Measurements from ENCODE around the gene ASCL2. TPM values are rescaled to one million over a fixed set of nuclear protein-coding genes. Genes with fewer than 3 reads are reported as not detected.

The ASCL2 gene
- total RNA-seq, 4 donors from 2014 or later, result 0.27 TPM; not detected in 3

DNA sequence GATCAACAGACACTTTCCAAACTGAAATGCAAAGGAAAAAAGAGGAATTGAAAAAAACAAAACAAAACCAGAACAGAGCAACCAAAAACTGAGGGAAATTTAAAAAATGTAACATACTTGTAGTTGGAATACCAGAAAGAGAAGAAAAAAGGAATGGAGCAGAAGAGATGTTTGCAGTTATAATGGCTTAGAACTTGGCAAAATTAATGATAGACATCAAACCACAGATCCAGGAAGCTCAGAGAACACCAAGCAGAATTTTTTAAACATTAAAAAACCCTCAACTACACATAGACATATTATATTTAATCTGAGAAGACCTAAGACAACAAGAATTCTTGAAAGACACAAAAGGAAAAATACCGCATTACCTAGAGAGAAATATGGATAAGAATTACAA, 46.1 kb downstream of the ASCL2 start:
- 100% methylated on average over 1 of the region's 1 CpG for WGBS, 2 donors (ENCODE audit: low coverage in 1 of 2)
- no peak overlapping the region for H3K27ac ChIP-seq
- H3K9me3 ChIP-seq, result peaks cover 0 to 17% (median 0%) of the 10 kb centered on the region in 3 donors
- ATAC-seq, result no peak
- H3K27me3 ChIP-seq, result peaks cover 34% of the 10 kb centered on the region
- no peaks in the 10 kb centered on the region for H3K4me1 ChIP-seq
- TF ChIP-seq EP300 (IDR thresholded peaks at IDR 0.05) (no peak), POLR2AphosphoS5 (IDR thresholded peaks at IDR 0.05) (no peak), POLR2A (IDR thresholded peaks at IDR 0.05) (no peak)
- TF ChIP-seq, protein P1, sequence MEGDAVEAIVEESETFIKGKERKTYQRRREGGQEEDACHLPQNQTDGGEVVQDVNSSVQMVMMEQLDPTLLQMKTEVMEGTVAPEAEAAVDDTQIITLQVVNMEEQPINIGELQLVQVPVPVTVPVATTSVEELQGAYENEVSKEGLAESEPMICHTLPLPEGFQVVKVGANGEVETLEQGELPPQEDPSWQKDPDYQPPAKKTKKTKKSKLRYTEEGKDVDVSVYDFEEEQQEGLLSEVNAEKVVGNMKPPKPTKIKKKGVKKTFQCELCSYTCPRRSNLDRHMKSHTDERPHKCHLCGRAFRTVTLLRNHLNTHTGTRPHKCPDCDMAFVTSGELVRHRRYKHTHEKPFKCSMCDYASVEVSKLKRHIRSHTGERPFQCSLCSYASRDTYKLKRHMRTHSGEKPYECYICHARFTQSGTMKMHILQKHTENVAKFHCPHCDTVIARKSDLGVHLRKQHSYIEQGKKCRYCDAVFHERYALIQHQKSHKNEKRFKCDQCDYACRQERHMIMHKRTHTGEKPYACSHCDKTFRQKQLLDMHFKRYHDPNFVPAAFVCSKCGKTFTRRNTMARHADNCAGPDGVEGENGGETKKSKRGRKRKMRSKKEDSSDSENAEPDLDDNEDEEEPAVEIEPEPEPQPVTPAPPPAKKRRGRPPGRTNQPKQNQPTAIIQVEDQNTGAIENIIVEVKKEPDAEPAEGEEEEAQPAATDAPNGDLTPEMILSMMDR (IDR thresholded peaks at IDR 0.05), result no peak
- no peaks in the 10 kb centered on the region for H3K36me3 ChIP-seq
- H3K4me3 ChIP-seq, result no peak overlapping the region

DNA sequence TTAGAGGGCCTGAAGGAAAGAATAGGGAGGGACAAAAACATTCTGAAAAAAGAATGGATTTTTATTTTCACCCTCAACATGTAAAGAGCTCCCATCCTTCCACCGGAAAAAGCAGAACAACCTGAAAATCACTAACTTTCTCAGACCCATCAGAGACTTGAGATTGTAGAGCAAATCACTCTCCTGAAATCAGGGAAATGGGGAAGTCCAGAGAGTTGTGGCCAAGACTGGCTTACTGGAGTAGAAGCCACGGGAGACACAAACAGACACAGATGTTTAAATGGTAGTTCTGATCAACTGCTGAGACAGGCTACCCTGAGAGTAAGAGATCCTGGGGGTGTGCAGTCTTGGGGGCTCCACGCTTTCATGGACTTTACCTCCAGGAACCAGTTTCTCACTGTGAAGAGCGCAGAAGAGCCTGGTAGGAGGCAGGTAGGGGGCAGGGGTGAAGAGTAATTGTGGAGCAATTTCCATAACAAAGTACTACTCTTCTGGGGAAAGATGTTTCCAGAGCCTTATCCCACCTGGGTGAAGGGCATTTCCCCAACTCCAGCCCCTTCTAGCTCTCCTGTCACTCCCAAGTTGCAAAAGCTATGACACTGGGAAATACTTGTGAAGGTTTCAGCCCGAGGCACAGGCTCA, 47.1 kb downstream of the ASCL2 start:
- Histone ChIP-seq H3K9me3 (peaks cover 0 to 13% (median 0%) of the 10 kb centered on the region in 3 donors), H3K27me3 (peaks cover 29% of the 10 kb centered on the region), H3K27ac (no peak overlapping the region), H3K4me3 (no peak overlapping the region), H3K4me1 (no peaks in the 10 kb centered on the region), H3K36me3 (no peaks in the 10 kb centered on the region)
- 49 to 59% methylated on average over 3 to 4 of the region's 5 CpGs for WGBS, 2 donors (ENCODE audit: low coverage in 1 of 2)
- no peak for ATAC-seq
- TF ChIP-seq POLR2AphosphoS5 (IDR thresholded peaks at IDR 0.05) (no peak), POLR2A (IDR thresholded peaks at IDR 0.05) (no peak), EP300 (IDR thresholded peaks at IDR 0.05) (no peak)
- TF ChIP-seq, protein P1 (IDR thresholded peaks at IDR 0.05), result no peak

DNA sequence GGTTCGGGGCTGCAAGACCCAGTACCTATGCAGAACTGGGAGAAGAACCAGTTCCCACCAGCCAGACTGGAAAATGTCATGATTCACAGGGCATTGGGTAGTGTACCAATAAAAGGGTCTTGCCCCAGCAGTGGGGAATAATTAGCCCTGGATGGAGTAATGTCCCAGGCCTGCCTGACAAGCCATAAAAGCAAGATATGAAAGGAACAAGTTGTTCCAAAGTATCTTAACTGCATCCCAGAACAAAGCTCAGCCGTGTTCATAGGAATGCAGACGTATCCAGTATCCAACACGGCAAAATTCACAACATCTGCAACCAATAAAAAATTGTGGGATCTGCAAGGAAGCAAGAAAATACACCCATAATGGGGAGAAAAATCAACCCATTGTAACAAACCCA, 47.9 kb downstream of the ASCL2 start:
- TF ChIP-seq EP300 (IDR thresholded peaks at IDR 0.05), result no peak
- TF ChIP-seq POLR2A (IDR thresholded peaks at IDR 0.05), result no peak
- TF ChIP-seq, protein P1 (IDR thresholded peaks at IDR 0.05), result no peak
- no peak for TF ChIP-seq POLR2AphosphoS5 (IDR thresholded peaks at IDR 0.05)
- Histone ChIP-seq H3K27ac (no peak overlapping the region), H3K4me1 (no peaks in the 10 kb centered on the region), H3K36me3 (no peaks in the 10 kb centered on the region), H3K9me3 (peaks cover 0 to 13% (median 0%) of the 10 kb centered on the region in 3 donors), H3K27me3 (peaks cover 36% of the 10 kb centered on the region), H3K4me3 (no peak overlapping the region)
- ATAC-seq, result no peak
- WGBS, 2 donors (ENCODE audit: low coverage in 1 of 2), result 65 to 68% methylated on average over 3 to 4 of the region's 4 CpGs

DNA sequence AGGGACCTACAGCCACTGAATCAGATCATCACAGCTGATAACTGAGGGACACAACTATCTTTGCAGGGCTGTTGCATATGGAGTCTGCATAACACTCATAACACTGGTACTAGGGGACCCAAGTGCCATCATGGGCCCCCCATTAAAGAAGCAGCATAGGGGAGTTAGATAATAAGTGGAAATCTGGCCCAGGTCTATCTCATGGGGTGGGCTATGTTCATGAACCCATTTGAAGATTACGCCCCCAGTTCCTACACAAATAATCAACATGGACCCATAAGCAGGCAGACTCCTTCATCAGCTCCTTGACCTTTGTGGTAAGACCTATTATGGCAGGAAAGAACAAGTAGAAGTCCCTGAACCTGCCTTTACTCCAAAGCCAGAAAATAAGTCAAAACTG, 48.8 kb downstream of the ASCL2 start:
- no peak for ATAC-seq
- 80 to 100% methylated on average over 1 of the region's 1 CpG for WGBS, 2 donors (ENCODE audit: low coverage in 1 of 2)
- peaks cover 0 to 13% (median 0%) of the 10 kb centered on the region in 3 donors for H3K9me3 ChIP-seq
- peaks cover 40% of the 10 kb centered on the region for H3K27me3 ChIP-seq
- no peaks in the 10 kb centered on the region for H3K4me1 ChIP-seq
- TF ChIP-seq, protein P1 (IDR thresholded peaks at IDR 0.05), result no peak
- TF ChIP-seq POLR2A (IDR thresholded peaks at IDR 0.05) (no peak), POLR2AphosphoS5 (IDR thresholded peaks at IDR 0.05) (no peak), EP300 (IDR thresholded peaks at IDR 0.05) (no peak)
- H3K4me3 ChIP-seq, result no peak overlapping the region
- no peak overlapping the region for H3K27ac ChIP-seq
- H3K36me3 ChIP-seq, result no peaks in the 10 kb centered on the region

DNA sequence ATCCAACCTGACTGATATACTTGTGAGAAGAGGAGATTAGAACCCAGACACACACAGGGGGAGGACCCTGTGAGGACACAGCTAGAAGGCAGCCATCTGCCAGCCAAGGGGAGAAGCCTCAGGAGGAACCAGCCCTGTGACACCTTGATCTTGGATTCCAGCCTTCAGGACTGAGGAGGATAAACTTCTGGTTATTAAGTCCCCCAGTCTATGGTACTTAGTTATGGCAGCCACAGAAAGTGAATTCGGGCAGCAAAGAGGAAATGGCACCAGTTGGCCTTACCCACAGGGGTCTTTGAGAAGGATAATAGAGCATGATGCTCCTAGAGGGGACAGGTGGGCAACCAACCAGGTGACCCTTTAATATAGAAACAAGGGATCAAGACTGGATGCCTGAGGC, 49.4 kb downstream of the ASCL2 start:
- Histone ChIP-seq H3K9me3 (peaks cover 0 to 13% (median 0%) of the 10 kb centered on the region in 3 donors), H3K36me3 (no peaks in the 10 kb centered on the region), H3K27ac (no peak overlapping the region), H3K4me1 (no peaks in the 10 kb centered on the region), H3K27me3 (peaks cover 45% of the 10 kb centered on the region), H3K4me3 (no peak overlapping the region)
- ATAC-seq, result no peak
- WGBS, 2 donors (ENCODE audit: low coverage in 1 of 2), result 83% methylated on average over 1 of the region's 1 CpG; no CpG with 5 or more reads in 1 of the 2 donors
- TF ChIP-seq, protein P1 (IDR thresholded peaks at IDR 0.05), result no peak
- TF ChIP-seq POLR2AphosphoS5 (IDR thresholded peaks at IDR 0.05) (no peak), POLR2A (IDR thresholded peaks at IDR 0.05) (no peak), EP300 (IDR thresholded peaks at IDR 0.05) (no peak)
